WTC11 (cell line): ENCODE results near the gene HOXB5. TPM values are rescaled to one million over a fixed set of nuclear protein-coding genes. Genes with fewer than 3 reads are reported as not detected.

Source experiments
- ATAC-seq: fragments of 200-7000 bp; cut with Tn5 transposase; 2 replicates; pipeline ENCODE4 v1.10.0; 2021; ENCODE audit warnings: mild to moderate bottlenecking, moderate library complexity
- CTCF ChIA-PET: fragments of 300-600 bp; sonication (Branson Sonifier 250); formaldehyde crosslinking; loops from one replicate; lab custom pipeline; 2021; ENCODE audit warnings: antibody characterized with exemption; lab: Charles Lee
- POLR2A ChIA-PET: fragments of 350-600 bp; sonication (Branson Sonifier 250); formaldehyde crosslinking; loops from one replicate; lab custom pipeline; 2021; ENCODE audit warnings: antibody characterized with exemption; lab: Charles Lee
- DNase-seq: peaks from one replicate; pipeline ENCODE4 v3.0.0; 2021; ENCODE audit warnings: low spot score
- H3K27ac Mint-ChIP-seq: 2 replicates; pipeline ENCODE4 v1.8.0; 2021; ENCODE audit warnings: mixed read lengths
- H3K27me3 Mint-ChIP-seq: 2 replicates; pipeline ENCODE4 v1.8.0; 2021; ENCODE audit warnings: low read depth, mild to moderate bottlenecking, moderate library complexity, mixed read lengths
- H3K36me3 Mint-ChIP-seq: 2 replicates; pipeline ENCODE4 v1.8.0; 2021; ENCODE audit warnings: mixed read lengths
- H3K4me1 Mint-ChIP-seq: 2 replicates; pipeline ENCODE4 v1.8.0; 2022; ENCODE audit warnings: mixed read lengths
- H3K4me3 Mint-ChIP-seq: 2 replicates; pipeline ENCODE4 v1.8.0; 2021; ENCODE audit warnings: mild to moderate bottlenecking, moderate library complexity, mixed read lengths
- H3K9me3 Mint-ChIP-seq: 2 replicates; pipeline ENCODE4 v1.8.0; 2021; ENCODE audit warnings: mixed read lengths
- AFF4 ChIP-seq: sonication (generic); formaldehyde crosslinking; IDR thresholded peaks from 2 replicates; pipeline ENCODE4 v1.8.1; 2023; ENCODE audit warnings: mild to moderate bottlenecking, missing genetic modification reagents, borderline replicate concordance
- AR ChIP-seq: fragments of 250-450 bp; sonication (Bioruptor Pico); IDR thresholded peaks from 2 replicates; pipeline ENCODE4 v1.9.0; 2021; ENCODE audit warnings: mild to moderate bottlenecking
- ETV6 ChIP-seq: sonication (generic); formaldehyde crosslinking; IDR thresholded peaks from 2 replicates; pipeline ENCODE4 v1.8.1; 2022; ENCODE audit warnings: mild to moderate bottlenecking, missing genetic modification reagents
- FOXJ3 ChIP-seq: sonication (generic); formaldehyde crosslinking; IDR thresholded peaks from 2 replicates; pipeline ENCODE4 v1.9.0; 2021; ENCODE audit warnings: missing genetic modification reagents, mild to moderate bottlenecking, borderline replicate concordance
- GRHL2 ChIP-seq: fragments of 250-450 bp; sonication (Bioruptor Pico); IDR thresholded peaks from 2 replicates; pipeline ENCODE4 v1.8.0; 2022; ENCODE audit warnings: mild to moderate bottlenecking, moderate library complexity; ENCODE audit not compliant: insufficient replicate concordance, severe bottlenecking
- GTF2I ChIP-seq: fragments of 250-450 bp; sonication (Bioruptor Pico); conservative IDR thresholded peaks from 2 replicates; pipeline ENCODE4 v1.4.0; 2021; ENCODE audit warnings: mild to moderate bottlenecking
- HMGA2 ChIP-seq: fragments of 250-450 bp; sonication (Bioruptor Pico); IDR thresholded peaks from 2 replicates; pipeline ENCODE4 v1.4.0; 2021; ENCODE audit warnings: mild to moderate bottlenecking, moderate library complexity
- JUN ChIP-seq: sonication (generic); formaldehyde crosslinking; IDR thresholded peaks from 2 replicates; pipeline ENCODE4 v1.8.0; 2023; ENCODE audit warnings: mild to moderate bottlenecking, missing genetic modification reagents
- MYBL2 ChIP-seq: sonication (generic); formaldehyde crosslinking; IDR thresholded peaks from 2 replicates; pipeline ENCODE4 v1.8.1; 2023; ENCODE audit warnings: mild to moderate bottlenecking, moderate library complexity, missing genetic modification reagents
- SMAD4 ChIP-seq: sonication (generic); formaldehyde crosslinking; IDR thresholded peaks from 2 replicates; pipeline ENCODE4 v1.8.0; 2022; ENCODE audit warnings: mild to moderate bottlenecking, missing genetic modification reagents
- TCF7 ChIP-seq: sonication (generic); formaldehyde crosslinking; IDR thresholded peaks from 2 replicates; pipeline ENCODE4 v1.8.0; 2022; ENCODE audit warnings: mild to moderate bottlenecking, low read depth, missing genetic modification reagents, moderate library complexity
- TEAD1 ChIP-seq: sonication (generic); formaldehyde crosslinking; IDR thresholded peaks from 2 replicates; pipeline ENCODE4 v1.8.0; 2022; ENCODE audit warnings: mild to moderate bottlenecking, missing genetic modification reagents
- ZBTB43 ChIP-seq: sonication (generic); formaldehyde crosslinking; IDR thresholded peaks from 2 replicates; pipeline ENCODE4 v1.8.1; 2023; ENCODE audit warnings: mild to moderate bottlenecking, missing genetic modification reagents
- ZMAT4 ChIP-seq: fragments of 250-450 bp; sonication (Bioruptor Pico); IDR thresholded peaks from 2 replicates; pipeline ENCODE4 v1.9.0; 2021; ENCODE audit warnings: mild to moderate bottlenecking
- ZNF671 ChIP-seq: fragments of 250-450 bp; sonication (Bioruptor Pico); IDR thresholded peaks from 2 replicates; pipeline ENCODE4 v1.8.0; 2021; ENCODE audit warnings: mild to moderate bottlenecking
- total RNA-seq: library from RNA; stranded (reverse); gene quantifications from 3 replicates; pipeline ENCODE4 v1.2.3, GENCODE V29; 2021

Gene HOXB5
- total RNA-seq, 1 experiment from 2014 or later, result not detected

- no peak for TF ChIP-seq ZBTB43 (CRISPR knock-in tag)
- no peak for TF ChIP-seq MYBL2
- no peak for TF ChIP-seq SMAD4 (CRISPR knock-in tag)
- TF ChIP-seq GTF2I (CRISPR knock-in tag), result no peak
- TF ChIP-seq ZNF671 (CRISPR knock-in tag), result no peak
- no peak for TF ChIP-seq ETV6 (CRISPR knock-in tag)
- no peak for TF ChIP-seq AR
Observed at GRCh38 chr17:48630009-48630924, 36.7 kb upstream of the HOXB5 start (continued).

DNA sequence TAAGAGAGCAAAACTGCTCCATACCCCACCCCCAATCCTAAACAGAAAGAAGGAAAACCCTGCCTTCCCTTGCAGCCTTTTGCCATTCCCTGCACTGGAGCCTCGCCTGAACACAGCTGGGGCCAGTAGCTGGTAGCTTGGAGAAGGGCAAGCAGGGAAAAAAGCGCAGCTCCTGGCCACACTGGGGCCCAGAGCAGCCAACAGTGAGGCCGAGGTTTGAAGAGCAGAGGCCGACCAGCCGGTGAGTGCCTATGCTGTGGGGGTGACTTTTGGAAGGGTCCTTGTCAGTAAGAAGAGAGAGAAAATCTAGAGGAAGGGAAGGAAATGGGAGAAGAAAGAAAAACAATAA lies 35.8 kb upstream of the HOXB5 start:
- H3K27ac Mint-ChIP-seq, result no peak overlapping the region
- POLR2A ChIA-PET, result no interaction called here
- peaks cover 23% of the 10 kb centered on the region for H3K4me1 Mint-ChIP-seq

More for the DNA sequence above, 35.8 kb upstream of the HOXB5 start:
- no peak for ATAC-seq
- Mint-ChIP-seq H3K36me3 (no peaks in the 10 kb centered on the region; the same call in 1 of the 2 replicates), H3K4me3 (no peak overlapping the region), H3K9me3 (no peaks in the 10 kb centered on the region), H3K27me3 (peaks cover 100% of the 10 kb centered on the region; the same call in 1 of the 2 replicates)
- CTCF ChIA-PET, result interaction anchor here (0.6 to 1.1 kb wide), 2 partner anchors 11 to 36 kb away, joined by 3 read pairs; partner anchors contain the start of gene HOXB5
- no peak for DNase-seq
- no peak for TF ChIP-seq HMGA2 (CRISPR knock-in tag)
- no peak for TF ChIP-seq TCF7
- TF ChIP-seq ZMAT4 (CRISPR knock-in tag), result no peak
- TF ChIP-seq GRHL2 (CRISPR knock-in tag), result no peak
- TF ChIP-seq JUN (CRISPR knock-in tag), result no peak
- no peak for TF ChIP-seq FOXJ3
- TF ChIP-seq AFF4, result no peak
- no peak for TF ChIP-seq TEAD1 (CRISPR knock-in tag)
